ENCODE measurements around the gene ABTB2.
A peak's percentile ranks its signal among the peaks of the same experiment; 100 is the strongest.

ABTB2 gene

GRCh38 chr11:34148504-34149165 is 209.2 kb downstream of the ABTB2 start:
- no peak for DNase-seq (ENCODE audit: low spot score)

GRCh38 chr11:34147581-34147980 is 210.2 kb downstream of the ABTB2 start:
- no peak for DNase-seq (ENCODE audit: low spot score)

- no peak for DNase-seq (ENCODE audit: low spot score)
Measured at GRCh38 chr11:34146866-34147265, 210.9 kb downstream of the ABTB2 start.

- DNase-seq (ENCODE audit: low spot score), result no peak
Measured at GRCh38 chr11:34146411-34146810, 211.4 kb downstream of the ABTB2 start.

- no peak for DNase-seq (ENCODE audit: low spot score)
Measured at GRCh38 chr11:34145847-34146381, 211.9 kb downstream of the ABTB2 start.

GRCh38 chr11:34145073-34145472 is 212.7 kb downstream of the ABTB2 start:
- no peak for DNase-seq (ENCODE audit: low spot score)

GRCh38 chr11:34143048-34143447 is 214.8 kb downstream of the ABTB2 start:
- DNase-seq (ENCODE audit: low spot score), result no peak

GRCh38 chr11:34140149-34140548 is 217.7 kb downstream of the ABTB2 start:
- DNase-seq (ENCODE audit: low spot score), result no peak

GRCh38 chr11:34139346-34139745 is 218.5 kb downstream of the ABTB2 start:
- DNase-seq (ENCODE audit: low spot score), result no peak

GRCh38 chr11:34136420-34136819 is 221.4 kb downstream of the ABTB2 start:
- DNase-seq (ENCODE audit: low spot score), result no peak

GRCh38 chr11:34135439-34135838 is 222.4 kb downstream of the ABTB2 start:
- peak; percentile 22 for DNase-seq (ENCODE audit: low spot score)

- DNase-seq (ENCODE audit: low spot score), result no peak
Measured at GRCh38 chr11:34134765-34135164, 223.0 kb downstream of the ABTB2 start.

- no peak for DNase-seq (ENCODE audit: low spot score)
Measured at GRCh38 chr11:34132261-34132965, 225.4 kb downstream of the ABTB2 start.

- no peak for DNase-seq (ENCODE audit: low spot score)
Measured at GRCh38 chr11:34128824-34129223, 229.0 kb downstream of the ABTB2 start.

- DNase-seq (ENCODE audit: low spot score), result no peak
Measured at GRCh38 chr11:34126959-34127848, 230.6 kb downstream of the ABTB2 start.

- DNase-seq (ENCODE audit: low spot score), result no peak
Measured at GRCh38 chr11:34124885-34125668, 232.7 kb downstream of the ABTB2 start.

GRCh38 chr11:34120651-34121050 is 237.2 kb downstream of the ABTB2 start:
- no peak for DNase-seq (ENCODE audit: low spot score)

GRCh38 chr11:34114471-34114870 is 243.3 kb downstream of the ABTB2 start:
- no peak for DNase-seq (ENCODE audit: low spot score)

GRCh38 chr11:34114014-34114413 is 243.8 kb downstream of the ABTB2 start:
- DNase-seq (ENCODE audit: low spot score), result no peak

- DNase-seq (ENCODE audit: low spot score), result no peak
Measured at GRCh38 chr11:34111722-34112270, 246.0 kb downstream of the ABTB2 start.

GRCh38 chr11:34105957-34106504 is 251.8 kb downstream of the ABTB2 start:
- peak; percentile 19 for DNase-seq (ENCODE audit: low spot score)
